GM19467 (cell line): ENCODE measurements around the gene RTP5.
A peak's percentile ranks its signal among the peaks of the same experiment; 100 is the strongest.
"Not testable (repeated sequence)": the region's sequence is repeated elsewhere in the genome, so short reads cannot be mapped to it uniquely, and the experiment has no call there.

Experiments used
- ATAC-seq: cut with Tn5 transposase; IDR thresholded peaks from one replicate; pipeline ENCODE4 v1.9.1; 2021; ENCODE audit warnings: mild to moderate bottlenecking, moderate library complexity; ENCODE audit not compliant: unreplicated experiment

RTP5 gene

GRCh38 chr2:241870081-241870541, 582 bp downstream of the RTP5 start:
- ATAC-seq, result no peak

- no peak for ATAC-seq
Observed at GRCh38 chr2:241870611-241871537, 1.3 kb downstream of the RTP5 start.

GRCh38 chr2:241871538-241872312, 2.2 kb downstream of the RTP5 start:
- ATAC-seq, result no peak

GRCh38 chr2:241872313-241872642, 2.7 kb downstream of the RTP5 start:
- ATAC-seq, result no peak

GRCh38 chr2:241873081-241873802, 3.7 kb downstream of the RTP5 start:
- no peak for ATAC-seq

- ATAC-seq, result no peak
Observed at GRCh38 chr2:241873803-241874110, 4.2 kb downstream of the RTP5 start.

GRCh38 chr2:241874277-241874925, 4.9 kb downstream of the RTP5 start:
- no peak for ATAC-seq

GRCh38 chr2:241875754-241876527, 6.4 kb downstream of the RTP5 start:
- not testable (repeated sequence) for ATAC-seq

GRCh38 chr2:241876528-241877196, 7.1 kb downstream of the RTP5 start:
- ATAC-seq, result no peak

- no peak for ATAC-seq
Observed at GRCh38 chr2:241877197-241877685, 7.7 kb downstream of the RTP5 start.

GRCh38 chr2:241877989-241878970, 8.8 kb downstream of the RTP5 start:
- ATAC-seq, result no peak

GRCh38 chr2:241879326-241879725, 9.8 kb downstream of the RTP5 start:
- ATAC-seq, result no peak

- ATAC-seq, result no peak
Observed at GRCh38 chr2:241880311-241881073, 11.0 kb downstream of the RTP5 start.

GRCh38 chr2:241882091-241882625, 12.6 kb downstream of the RTP5 start:
- ATAC-seq, result peak; percentile 55

- ATAC-seq, result no peak
Observed at GRCh38 chr2:241884951-241885290, 15.4 kb downstream of the RTP5 start.

GRCh38 chr2:241885291-241885945, 15.9 kb downstream of the RTP5 start:
- no peak for ATAC-seq
